H1 (cell line): Measurements from ENCODE around the gene CST11. TPM values are rescaled to one million over a fixed set of nuclear protein-coding genes. Genes with fewer than 3 reads are reported as not detected.

Experiments used
- CTCF ChIA-PET: fragments of 300-600 bp; sonication (Branson Sonifier 250); formaldehyde crosslinking; loops from one replicate; lab custom pipeline; 2021; ENCODE audit not compliant: partially characterized antibody; lab: Charles Lee
- POLR2A ChIA-PET: fragments of 300-600 bp; sonication (Branson Sonifier 250); formaldehyde crosslinking; loops from one replicate; lab custom pipeline; 2021; ENCODE audit warnings: inconsistent platforms; ENCODE audit not compliant: partially characterized antibody; lab: Charles Lee
- DNase-seq, 2 experiments: peaks; one replicate each; pipeline versions ENCODE4 v3.0.0 to v3.0.0-alpha.2; 2010 to 2022; ENCODE audit warnings: low spot score in 2 of 2, low read depth in 1 of 2, mixed read lengths in 1 of 2
- FAIRE-seq: peaks from 2 replicates; lab custom pipeline; 2011; peaks lifted over from hg19 to GRCh38; lab: Jason Lieb, UNC
- H2AFZ ChIP-seq: 2 replicates; pipeline ENCODE4 v1.8.1; 2012; ENCODE audit warnings: low read length, inconsistent platforms
- H2AK5ac ChIP-seq: 2 replicates; pipeline ENCODE4 v1.6.1; 2013; ENCODE audit warnings: low read depth, low read length
- H2BK120ac ChIP-seq: replicated peaks from 2 replicates; pipeline ENCODE3; 2013; ENCODE audit warnings: low read depth, low read length, inconsistent platforms
- H2BK12ac ChIP-seq: 2 replicates; pipeline ENCODE4 v1.6.1; 2013; ENCODE audit warnings: low read depth, low read length
- H2BK15ac ChIP-seq: 2 replicates; pipeline ENCODE4 v1.6.1; 2013; ENCODE audit warnings: low read length
- H2BK20ac ChIP-seq: 2 replicates; pipeline ENCODE4 v1.6.1; 2013; ENCODE audit warnings: low read length
- H2BK5ac ChIP-seq: 2 replicates; pipeline ENCODE4 v1.6.1; 2013; ENCODE audit warnings: low read depth, low read length
- H3K14ac ChIP-seq: 2 replicates; pipeline ENCODE4 v1.6.1; 2013; ENCODE audit warnings: inconsistent platforms; ENCODE audit not compliant: insufficient read length
- H3K18ac ChIP-seq: 2 replicates; pipeline ENCODE4 v1.6.1; 2013; ENCODE audit warnings: low read length; ENCODE audit errors: extremely low read depth
- H3K23ac ChIP-seq: 2 replicates; pipeline ENCODE4 v1.6.1; 2013; ENCODE audit warnings: inconsistent platforms; ENCODE audit not compliant: insufficient read length
- H3K23me2 ChIP-seq: 2 replicates; pipeline ENCODE4 v1.6.1; 2013; ENCODE audit warnings: low read depth, low read length
- H3K27ac ChIP-seq: 2 replicates; pipeline ENCODE4 v1.6.1; 2011; ENCODE audit warnings: low read depth, low read length, inconsistent platforms
- H3K27me3 ChIP-seq, 4 experiments: replicated peaks in 1 of 4; 1 replicate in 1 of 4; 2 replicates in 3 of 4; pipeline versions ENCODE4 v1.6.1 to v1.8.1; 2011 to 2013; ENCODE audit warnings: low read length in 3 of 4, mild to moderate bottlenecking in 3 of 4, inconsistent platforms in 2 of 4, mixed read lengths in 2 of 4, moderate library complexity in 1 of 4; ENCODE audit not compliant: control insufficient read depth in 3 of 4, insufficient read depth in 3 of 4; ENCODE audit errors: extremely low read depth in 1 of 4
- H3K36me3 ChIP-seq, 4 experiments: 2 replicates each; pipeline versions ENCODE4 v1.6.1 to v1.8.1; 2011 to 2013; ENCODE audit warnings: mild to moderate bottlenecking in 4 of 4, low read length in 3 of 4, moderate library complexity in 2 of 4, control low read depth in 1 of 4, inconsistent platforms in 1 of 4; ENCODE audit not compliant: insufficient read depth in 4 of 4, control insufficient read depth in 2 of 4
- H3K4ac ChIP-seq: replicated peaks from 2 replicates; pipeline ENCODE3; 2013; ENCODE audit warnings: low read length, low read depth, mixed read lengths, inconsistent platforms; ENCODE audit not compliant: insufficient read length
- H3K4me1 ChIP-seq, 4 experiments: replicated peaks in 1 of 4; 1 replicate in 1 of 4; 2 replicates in 3 of 4; pipeline versions ENCODE4 v1.6.1 to v1.8.1; 2011 to 2013; ENCODE audit warnings: low read length in 3 of 4, inconsistent platforms in 2 of 4, mixed read lengths in 1 of 4; ENCODE audit not compliant: insufficient read depth in 4 of 4, control insufficient read depth in 3 of 4
- H3K4me2 ChIP-seq, 2 experiments: 2 replicates each; pipeline versions ENCODE4 v1.6.1 to v1.8.1; 2011 to 2013; ENCODE audit warnings: low read depth in 2 of 2, low read length in 2 of 2, control low read depth in 1 of 2, inconsistent platforms in 1 of 2, mild to moderate bottlenecking in 1 of 2; ENCODE audit not compliant: insufficient read depth in 1 of 2
- H3K4me3 ChIP-seq, 4 experiments: fragments of 200-600, 300-600 bp in 1 of 4; sonication (generic), shearing (Covaris generic), sonication (Bioruptor Twin) in 1 of 4; 2 replicates each; pipeline versions ENCODE4 v1.5.1 to v1.8.1; 2011 to 2016; ENCODE audit warnings: low read length in 4 of 4, low read depth in 3 of 4, control low read depth in 2 of 4, inconsistent platforms in 2 of 4, mild to moderate bottlenecking in 2 of 4, mixed read lengths in 1 of 4, moderate library complexity in 1 of 4; ENCODE audit not compliant: insufficient read depth in 2 of 4; ENCODE audit errors: extremely low read depth in 1 of 4
- H3K56ac ChIP-seq: replicated peaks from 2 replicates; pipeline ENCODE3; 2013; ENCODE audit warnings: low read depth, mild to moderate bottlenecking, mixed read lengths, low read length, inconsistent platforms; ENCODE audit not compliant: insufficient read length
- H3K79me1 ChIP-seq: 2 replicates; pipeline ENCODE4 v1.6.1; 2013; ENCODE audit warnings: low read depth, low read length, control low read depth
- H3K79me2 ChIP-seq, 2 experiments: 2 replicates each; pipeline versions ENCODE4 v1.6.1 to v1.8.1; 2012 to 2013; ENCODE audit warnings: low read length in 2 of 2, mild to moderate bottlenecking in 2 of 2, inconsistent platforms in 1 of 2; ENCODE audit not compliant: insufficient read depth in 2 of 2, control insufficient read depth in 1 of 2
- H3K9ac ChIP-seq, 4 experiments: replicated peaks in 1 of 4; 1 replicate in 1 of 4; 2 replicates in 3 of 4; pipeline versions ENCODE4 v1.6.1 to v1.8.1; 2011 to 2013; ENCODE audit warnings: low read depth in 3 of 4, low read length in 3 of 4, control low read depth in 2 of 4, mild to moderate bottlenecking in 2 of 4, moderate library complexity in 2 of 4, inconsistent platforms in 1 of 4; ENCODE audit errors: extremely low read depth in 1 of 4
- H3K9me3 ChIP-seq, 2 experiments: 2 replicates each; pipeline versions ENCODE4 v1.6.1 to v1.8.1; 2012 to 2013; ENCODE audit warnings: mild to moderate bottlenecking in 2 of 2, moderate library complexity in 2 of 2, control low read depth in 1 of 2, inconsistent platforms in 1 of 2, low read depth in 1 of 2, low read length in 1 of 2, mixed read lengths in 1 of 2; ENCODE audit not compliant: insufficient read depth in 2 of 2
- H4K20me1 ChIP-seq, 2 experiments: replicated peaks in 1 of 2; 2 replicates each; pipeline versions ENCODE3 to v1.8.1; 2011 to 2013; ENCODE audit warnings: inconsistent platforms in 2 of 2, low read length in 2 of 2, mild to moderate bottlenecking in 1 of 2; ENCODE audit not compliant: insufficient read depth in 2 of 2, control insufficient read depth in 1 of 2
- H4K5ac ChIP-seq: 2 replicates; pipeline ENCODE4 v1.6.1; 2013; ENCODE audit warnings: low read length, low read depth, mixed read lengths, inconsistent platforms; ENCODE audit not compliant: insufficient read length
- H4K8ac ChIP-seq: 2 replicates; pipeline ENCODE4 v1.8.0; 2013; ENCODE audit warnings: mild to moderate bottlenecking, moderate library complexity, low read length, inconsistent platforms; ENCODE audit not compliant: insufficient read depth; ENCODE audit errors: extremely low read depth
- H4K91ac ChIP-seq: replicated peaks from 2 replicates; pipeline ENCODE3; 2013; ENCODE audit warnings: low read length, mixed read lengths, inconsistent platforms; ENCODE audit not compliant: insufficient read length
- ASH2L ChIP-seq: fragments of 200-600, 300-600 bp; sonication (generic); IDR thresholded peaks from one replicate; pipeline ENCODE4 v1.7.1; 2017; ENCODE audit warnings: low read length
- BRCA1 ChIP-seq: IDR thresholded peaks from 2 replicates; pipeline ENCODE4 v1.6.1; 2012; ENCODE audit warnings: low read depth, low read length, improper control_type of control experiment
- HDAC2 ChIP-seq, 2 experiments: fragments of 300-600 bp in 1 of 2; sonication (generic) in 1 of 2; IDR thresholded peaks; 2 replicates each; pipeline ENCODE4 v1.6.1; 2011 to 2012; ENCODE audit warnings: low read depth in 2 of 2, low read length in 2 of 2, mild to moderate bottlenecking in 2 of 2, moderate library complexity in 2 of 2, borderline replicate concordance in 1 of 2, inconsistent platforms in 1 of 2
- KDM1A ChIP-seq: fragments of 200-600, 300-600 bp; sonication (generic); IDR thresholded peaks from 2 replicates; pipeline ENCODE4 v1.7.1; 2016; ENCODE audit warnings: mild to moderate bottlenecking, low read length, borderline replicate concordance
- WGBS, 2 experiments: shearing (Covaris generic) in 1 of 2; methylation state at CpG; one replicate each; pipeline versions ENCODE4 v1.1.6 to v1.1.7; 2013 to 2015; ENCODE audit warnings: low lambda C conversion rate in 2 of 2, mixed read lengths in 2 of 2, inconsistent platforms in 1 of 2, low coverage in 1 of 2, missing lambda C conversion rate in 1 of 2; ENCODE audit not compliant: insufficient replicate concordance in 2 of 2, insufficient coverage in 1 of 2, insufficient read length in 1 of 2; ENCODE audit errors: extremely low coverage in 1 of 2, missing lambda C conversion rate in 1 of 2; 5-methylcytosine and 5-hydroxymethylcytosine counted together
- polyA plus RNA-seq, 7 experiments: library from polyadenylated mRNA; depleted of rRNA in 3 of 7; stranded (reverse) in 5 of 7; unstranded in 2 of 7; fragments of >200 nt in 5 of 7; fragments of 200-250 nt in 2 of 7; gene quantifications; 1 replicate in 5 of 7; 2 replicates in 1 of 7; 4 replicates in 1 of 7; pipeline versions ENCODE4 v1.2.1 to v1.2.3, GENCODE V29; 2011 to 2013; ENCODE audit warnings: missing spikeins in 2 of 7, mixed read lengths in 2 of 7
- total RNA-seq: library from RNA; stranded (reverse); fragmentation: NEBNext Ultra II Directional; extraction: Animal tissue kit (Norgen Biotek cat#: 25700); gene quantifications from 2 replicates; pipeline ENCODE4 v1.2.1, GENCODE V29; 2021

CST11 gene
- total and polyA plus RNA-seq, 2 of the 8 experiments (the other 6 are each of a cell fraction or from before 2014, with no cell fraction given), result 2.0 TPM; not detected in 1

- Histone ChIP-seq H3K4me3 (no peak overlapping the region), H3K9ac (no peak overlapping the region), H3K79me2 (no peaks in the 10 kb centered on the region), H4K91ac (peak overlapping the region; percentile 76), H4K20me1 (no peaks in the 10 kb centered on the region), H3K27me3 (no peaks in the 10 kb centered on the region), H3K4me2 (no peak overlapping the region), H3K79me1 (no peaks in the 10 kb centered on the region), H4K5ac (no peak overlapping the region), H2BK12ac (no peak overlapping the region), H3K23me2 (peaks cover 2% of the 10 kb centered on the region; the same call in 1 of the 2 replicates), H2AFZ (no peak overlapping the region), H3K23ac (no peak overlapping the region), H3K27ac (no peak overlapping the region), H3K18ac (no peak overlapping the region), H2AK5ac (no peak overlapping the region), H3K4me1 (no peaks in the 10 kb centered on the region; a peak in 1 of 7 replicates), H3K9me3 (no peaks in the 10 kb centered on the region), H3K36me3 (no peaks in the 10 kb centered on the region), H2BK5ac (no peak overlapping the region), H2BK120ac (no peak overlapping the region)
- DNase-seq, result no peak
- FAIRE-seq, result no peak
- WGBS, 2 experiments, result 96% methylated on average over 7 of the region's 7 CpGs; no CpG with 5 or more reads in 1 of the 2 experiments
- TF ChIP-seq KDM1A (no peak), HDAC2 (IDR thresholded peaks at IDR 0.05; ENCODE audit: borderline replicate concordance in 1 of 2, low read depth in 2 of 2, low read length in 2 of 2) (no peak), BRCA1 (no peak), ASH2L (no peak)
- TF ChIP-seq, all 59 proteins: peak for 0
- Histone ChIP-seq H3K56ac (no peak overlapping the region), H2BK15ac (no peak overlapping the region), H2BK20ac (0 out of 2 replicates have a peak overlapping the region, but pooled peaks have one; percentile 48), H3K14ac (no peak overlapping the region), H3K4ac (no peak overlapping the region), H4K8ac (no peak overlapping the region)
- ChIA-PET POLR2A (no interaction called here), CTCF (interaction anchor here (0.6 to 18.9 kb wide), 19 partner anchors 9 to 761 kb away, joined by 3 to 328 read pairs (median 5); partner anchors contain the start of gene CST9)
These were observed 7.0 kb downstream of the CST11 start for GRCh38 chr20:23445596-23446217.
